ENCODE data around the gene JAG1.

JAG1 gene

GRCh38 chr20:10667077-10667401, 6.8 kb downstream of the JAG1 start:
- DNase-seq: no peak

- DNase-seq: no peak
Measured at GRCh38 chr20:10666221-10667076, 7.3 kb downstream of the JAG1 start.

- DNase-seq: no peak
Measured at GRCh38 chr20:10665791-10666190, 8.0 kb downstream of the JAG1 start.

GRCh38 chr20:10665027-10665561, 8.7 kb downstream of the JAG1 start:
- DNase-seq: no peak

- no peak for DNase-seq
Measured at GRCh38 chr20:10663756-10664155, 10.0 kb downstream of the JAG1 start.

- no peak for DNase-seq
Measured at GRCh38 chr20:10662661-10663458, 10.9 kb downstream of the JAG1 start.

DNA sequence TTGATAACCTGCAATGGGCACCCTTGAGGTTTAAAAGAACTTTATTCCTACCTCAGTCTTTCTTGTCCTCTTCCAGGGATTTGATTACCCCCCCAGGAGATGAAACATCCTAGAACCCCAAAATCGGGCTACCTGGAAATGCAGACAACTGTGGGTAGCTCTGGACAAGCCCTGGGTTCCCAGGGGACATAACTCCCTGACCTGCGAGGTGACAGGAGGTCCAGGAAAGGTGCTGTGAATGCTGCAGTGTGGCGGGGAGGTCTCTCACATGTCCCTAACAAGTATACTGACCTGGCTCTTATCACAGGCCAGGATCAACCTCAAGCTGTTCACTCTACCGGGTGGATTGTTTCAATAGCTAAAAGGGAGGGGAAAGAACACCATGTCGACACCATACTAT, 11.6 kb downstream of the JAG1 start:
- DNase-seq: no peak

GRCh38 chr20:10661261-10661660, 12.5 kb downstream of the JAG1 start:
- DNase-seq: no peak

DNA sequence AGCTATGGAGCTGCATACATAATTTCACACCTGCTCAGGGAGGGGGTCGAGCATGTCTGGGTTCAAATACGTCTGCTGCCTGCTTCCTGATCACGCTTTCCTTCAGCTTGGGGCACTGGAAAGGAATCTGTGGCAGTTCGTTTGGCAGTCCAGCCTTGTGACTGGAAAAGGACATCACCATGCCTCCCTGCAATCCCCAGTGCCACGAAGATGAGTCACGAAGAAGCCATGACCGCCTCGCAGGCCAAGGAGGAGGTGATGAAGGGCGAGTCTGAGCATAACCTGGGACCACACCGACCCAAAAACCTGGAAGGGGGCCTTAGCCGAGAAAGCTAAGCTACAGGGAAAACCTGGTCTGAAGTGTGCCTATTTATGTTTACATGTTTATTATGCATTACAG, 13.1 kb downstream of the JAG1 start:
- DNase-seq: no peak

DNA sequence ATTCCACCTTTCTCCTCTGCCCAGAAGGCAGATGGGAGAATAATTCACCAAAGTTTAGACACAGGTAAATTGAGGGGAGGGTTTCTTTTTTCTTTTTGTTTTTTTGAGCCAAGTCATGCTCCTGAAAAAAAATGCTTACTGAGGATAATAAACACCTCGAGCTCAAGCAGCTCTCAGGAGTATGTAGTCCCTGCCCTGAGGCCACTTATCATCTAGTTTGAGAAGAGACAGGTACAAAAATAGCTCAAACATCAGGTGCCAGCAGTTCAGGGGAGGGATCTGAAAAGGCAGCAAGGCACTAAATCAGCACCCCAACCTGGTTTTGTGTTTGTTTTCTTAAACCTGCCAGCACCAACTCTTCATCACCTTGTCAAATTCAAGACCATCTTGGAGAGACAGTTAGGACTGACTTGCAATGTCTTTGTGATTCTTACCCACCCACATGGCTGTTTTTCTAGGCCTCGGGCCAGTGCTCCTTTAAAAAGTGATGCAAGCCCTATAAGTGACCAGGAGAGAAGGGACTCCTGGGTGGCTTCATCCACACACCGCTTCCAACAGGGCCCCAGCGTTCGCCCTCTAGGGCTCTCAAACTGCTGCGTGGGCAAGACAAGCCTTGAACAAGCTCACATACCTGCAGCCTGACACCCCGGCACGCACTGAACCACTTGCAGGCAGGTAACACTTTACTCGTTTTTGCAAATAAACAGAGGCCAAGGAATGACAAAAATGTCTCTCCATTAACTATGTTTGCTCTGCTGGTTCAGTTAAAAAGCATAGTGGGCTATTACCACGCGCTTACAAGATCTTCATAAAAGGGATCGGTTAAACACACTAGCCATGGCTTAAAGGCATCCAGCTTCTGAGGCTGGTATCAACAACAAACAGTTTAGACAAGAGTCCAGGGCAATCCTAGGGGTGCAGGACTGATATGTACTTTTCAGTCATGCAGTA, 13.9 kb downstream of the JAG1 start:
- no peak for DNase-seq

- no peak for DNase-seq
Measured at GRCh38 chr20:10658876-10659632, 14.7 kb downstream of the JAG1 start.

- DNase-seq: no peak
Measured at GRCh38 chr20:10658051-10658823, 15.6 kb downstream of the JAG1 start.

GRCh38 chr20:10657453-10657852, 16.3 kb downstream of the JAG1 start:
- no peak for DNase-seq

GRCh38 chr20:10655720-10656669, 17.8 kb downstream of the JAG1 start:
- no peak for DNase-seq

DNA sequence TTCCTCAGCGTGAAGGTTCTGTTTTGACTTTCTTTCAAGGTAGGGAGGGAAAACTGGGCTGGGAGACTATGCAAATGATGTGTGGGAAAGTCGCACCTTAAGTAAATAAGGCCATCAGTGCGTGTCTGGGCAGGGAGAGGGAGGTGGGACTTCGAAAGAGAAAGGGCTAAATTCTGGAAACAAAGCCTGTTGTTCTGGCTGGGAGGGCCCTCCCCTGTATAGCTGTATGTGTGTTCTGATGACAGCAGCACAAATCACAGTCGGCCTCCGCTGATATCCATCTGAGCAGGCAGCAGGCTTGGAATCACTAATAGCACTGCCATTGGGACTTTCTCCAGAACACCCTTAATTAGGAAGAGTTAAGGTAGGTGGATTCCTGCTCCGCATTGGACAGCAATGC, 19.2 kb downstream of the JAG1 start:
- DNase-seq: no peak

DNA sequence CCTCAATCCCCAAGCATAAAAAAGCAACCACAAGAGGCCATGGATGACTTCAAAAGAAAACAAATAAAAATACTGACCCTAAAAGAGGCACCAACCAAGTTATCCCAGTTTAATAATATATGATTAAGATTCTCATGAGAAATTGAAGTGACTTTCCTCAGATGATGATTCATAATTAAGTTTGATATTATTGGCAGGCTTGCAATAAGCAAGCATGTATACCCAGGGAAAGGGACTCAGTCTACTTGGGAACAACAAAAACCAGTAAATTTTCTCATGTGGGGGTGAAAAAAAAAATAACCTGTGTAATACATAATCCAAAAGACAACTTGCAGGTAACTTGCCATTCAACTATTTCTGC, 19.6 kb downstream of the JAG1 start:
- DNase-seq: no peak

- DNase-seq: no peak
Measured at GRCh38 chr20:10653599-10654249, 20.1 kb downstream of the JAG1 start.

- DNase-seq: no peak
Measured at GRCh38 chr20:10652660-10653261, 21.0 kb downstream of the JAG1 start.

GRCh38 chr20:10652185-10652584, 21.6 kb downstream of the JAG1 start:
- DNase-seq: no peak
